GM23248 (cell line): ENCODE results near the gene CCT5.

Experiments used
- EZH2 ChIP-seq: fragments of 200-600 bp; sonication (generic); IDR thresholded peaks from 2 replicates; pipeline ENCODE4 v1.6.1; 2018; ENCODE audit warnings: antibody characterized with exemption, mild to moderate bottlenecking; ENCODE audit not compliant: insufficient read depth, poor library complexity, severe bottlenecking
- EZH2phosphoT487 ChIP-seq: fragments of 200-600 bp; sonication (generic); IDR thresholded peaks from 2 replicates; pipeline ENCODE4 v1.6.1; 2018; ENCODE audit warnings: antibody characterized with exemption, moderate library complexity, mild to moderate bottlenecking, low read depth; ENCODE audit not compliant: insufficient read depth

- TF ChIP-seq EZH2 (no peak), EZH2phosphoT487 (no peak)
These were observed 36.8 kb upstream of the CCT5 start for GRCh38 chr5:10213316-10213715.
